ENCODE data around the gene PITPNB. TPM values are rescaled to one million over a fixed set of nuclear protein-coding genes. Genes with fewer than 3 reads are reported as not detected.

PITPNB gene
- total and polyA plus RNA-seq, 4 experiments from 2014 or later, result 68.8 to 88.4 (median 74.4) TPM

DNA sequence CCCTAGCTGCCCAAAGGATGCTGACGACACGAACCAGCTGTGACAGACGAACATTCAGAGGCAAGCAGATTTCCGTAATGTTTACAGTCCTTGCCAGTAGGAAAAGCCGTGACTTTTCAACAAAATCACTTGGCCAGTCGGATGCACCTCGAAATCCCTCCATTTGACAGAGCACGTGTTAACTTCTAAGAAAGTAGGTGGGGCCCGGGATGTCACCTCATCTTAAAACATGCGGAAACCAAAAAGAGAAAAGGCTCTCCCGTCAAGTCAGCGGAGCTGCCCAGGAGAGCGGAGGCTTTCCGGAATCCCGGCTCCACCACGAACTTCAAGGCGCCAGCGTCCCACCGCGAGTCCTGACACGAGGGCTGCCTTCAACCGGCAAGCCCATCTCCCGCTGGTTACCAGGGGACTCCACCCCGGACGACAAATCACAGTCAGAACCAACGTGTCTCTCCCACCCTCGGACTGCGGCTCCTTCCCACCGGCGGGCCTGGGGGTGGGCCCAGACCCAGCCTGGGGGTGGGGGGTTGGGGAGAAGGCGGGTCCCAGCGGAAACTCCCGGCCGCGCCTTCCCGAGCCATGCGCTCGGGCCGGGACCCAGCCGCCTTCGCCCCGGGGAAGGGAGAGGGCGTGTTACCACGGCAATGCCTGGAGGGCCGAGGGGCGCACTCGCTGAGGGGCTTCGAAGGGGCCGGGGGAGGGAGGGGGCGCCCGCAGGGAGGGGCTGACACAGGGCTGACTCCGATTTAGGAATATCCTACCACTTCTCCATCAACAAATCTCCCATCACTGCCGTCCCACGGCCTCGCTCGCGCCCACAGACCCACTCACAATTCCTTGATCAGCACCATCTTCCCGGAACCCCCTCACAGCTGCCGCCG, 475 bp downstream of the PITPNB start:
- Mint-ChIP-seq H3K4me3 (peak overlapping the region; percentile 99 to 100 (median 100)), H3K9me3 (peaks cover 0 to 6% (median 0%) of the 10 kb centered on the region in 8 donors), H3K4me1 (peaks cover 49 to 85% (median 71%) of the 10 kb centered on the region in 4 donors), H3K36me3 (peaks cover 12 to 38% of the 10 kb centered on the region in 2 donors), H3K27me3 (no peaks in the 10 kb centered on the region), H3K27ac (peak overlapping the region; percentile 99 to 100 (median 99))
- Histone ChIP-seq H3K36me3 (ENCODE audit: insufficient read depth, low read length) (no peaks in the 10 kb centered on the region), H3K4me3 (ENCODE audit: low read length in 2 of 2) (peak overlapping the region; percentile 32 to 94), H3K4me1 (ENCODE audit: insufficient read depth, low read length) (peaks cover 60% of the 10 kb centered on the region), H3K27ac (ENCODE audit: low read depth, low read length) (peak overlapping the region; percentile 98), H3K27me3 (ENCODE audit: insufficient read depth, low read length) (no peaks in the 10 kb centered on the region), H3K9me3 (ENCODE audit: control insufficient read depth in 1 of 2, low read length in 2 of 2) (no peaks in the 10 kb centered on the region)
- ChIA-PET POLR2A (ENCODE audit: partially characterized antibody) (interaction anchor here (0.6 to 1.8 kb wide), 15 partner anchors 9 to 1247 kb away, joined by 3 to 8 read pairs (median 4); partner anchors contain the start of genes MN1 and XBP1), CTCF (ENCODE audit: partially characterized antibody) (interaction anchor here (0.9 to 2.5 kb wide), 3 partner anchors 31 to 37 kb away, joined by 3 to 16 read pairs (median 4); no protein-coding TSS in a partner anchor)
- peak; percentile 32 to 71 (median 46) for DNase-seq
- intact Hi-C loops (cut with micrococcal nuclease), result loop anchor here (1.0 to 10.0 kb wide), 6 partner anchors 32 to 1466 kb away; partner anchors contain the start of genes AP1B1, EWSR1 and ZNRF3

DNA sequence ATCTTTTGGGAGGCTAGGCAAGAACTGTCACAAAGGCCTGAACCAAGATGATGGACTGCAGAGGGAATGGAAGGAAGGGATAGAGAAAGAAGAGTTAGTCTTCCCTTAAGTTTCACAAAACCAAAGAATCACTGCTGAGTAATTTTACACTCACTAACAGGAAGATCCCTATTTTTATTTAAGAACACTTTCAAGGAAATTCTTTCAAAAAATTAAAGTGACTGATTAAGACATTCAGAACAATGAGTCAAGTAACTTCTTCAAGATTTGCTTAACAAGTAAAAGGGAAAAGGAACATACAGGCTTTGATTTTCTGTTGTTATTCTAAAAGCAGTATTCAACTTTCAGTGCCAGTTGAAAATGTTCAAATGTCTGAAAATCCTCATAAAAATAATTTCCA, 3.1 kb downstream of the PITPNB start:
- Mint-ChIP-seq H3K4me1 (peaks cover 56 to 85% (median 67%) of the 10 kb centered on the region in 4 donors), H3K4me3 (peak overlapping the region in 5 of 8 donors; percentile 0 to 47 (median 35)), H3K27ac (peak overlapping the region in 3 of 7 donors; percentile 32 to 69 (median 45)), H3K27me3 (no peaks in the 10 kb centered on the region), H3K9me3 (peaks cover 0 to 6% (median 0%) of the 10 kb centered on the region in 8 donors), H3K36me3 (peaks cover 8 to 38% of the 10 kb centered on the region in 2 donors)
- ChIA-PET CTCF (ENCODE audit: partially characterized antibody) (interaction anchor here (1.8 kb wide), 1 partner anchor 29 kb away, joined by 6 read pairs; no protein-coding TSS in a partner anchor), POLR2A (ENCODE audit: partially characterized antibody) (no interaction called here)
- intact Hi-C loops (cut with micrococcal nuclease), result loop anchor here (10.0 kb wide), 2 partner anchors 899 to 1469 kb away; partner anchors contain the start of gene AP1B1
- H3K4me1 ChIP-seq (ENCODE audit: insufficient read depth, low read length), result peaks cover 63% of the 10 kb centered on the region
- H3K9me3 ChIP-seq (ENCODE audit: control insufficient read depth in 1 of 2, low read length in 2 of 2), result no peaks in the 10 kb centered on the region
- no peak overlapping the region for H3K4me3 ChIP-seq (ENCODE audit: low read length in 2 of 2)
- no peak for DNase-seq
- H3K27me3 ChIP-seq (ENCODE audit: insufficient read depth, low read length), result no peaks in the 10 kb centered on the region
- no peak overlapping the region for H3K27ac ChIP-seq (ENCODE audit: low read depth, low read length)
- no peaks in the 10 kb centered on the region for H3K36me3 ChIP-seq (ENCODE audit: insufficient read depth, low read length)

DNA sequence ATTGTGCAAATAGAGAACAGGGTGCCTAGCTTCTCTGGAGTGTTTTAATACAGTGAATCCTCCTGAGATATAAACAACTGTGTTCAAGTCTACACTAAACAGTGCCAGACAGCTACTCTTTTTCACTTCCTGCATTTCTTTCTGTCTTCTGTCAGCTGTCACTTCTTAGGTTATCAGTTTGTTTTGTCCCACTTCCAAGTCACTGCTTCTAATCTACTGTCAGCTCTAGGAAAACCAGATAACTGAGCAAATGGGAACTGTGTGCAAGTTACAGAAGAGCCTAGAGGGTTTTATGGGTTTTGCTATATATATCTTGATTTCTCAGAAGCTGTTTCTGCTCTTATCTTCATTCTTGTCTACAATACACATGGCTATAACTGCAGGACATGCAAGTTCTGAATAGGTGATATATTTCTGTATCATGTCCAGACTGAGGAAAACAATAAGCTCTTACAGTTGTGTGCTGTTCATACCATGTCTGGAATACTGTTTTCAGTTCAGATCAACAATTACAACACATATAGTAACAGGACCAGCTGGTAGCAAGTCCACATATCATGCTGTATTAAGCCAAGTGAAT, 5.8 kb downstream of the PITPNB start:
- H3K4me1 Mint-ChIP-seq, result peaks cover 47 to 67% (median 54%) of the 10 kb centered on the region in 4 donors
- H3K27ac ChIP-seq (ENCODE audit: low read depth, low read length), result no peak overlapping the region
- intact Hi-C loops (cut with micrococcal nuclease), result loop anchor here (10.0 kb wide), 2 partner anchors 902 to 1472 kb away; partner anchors contain the start of gene AP1B1
- H3K27ac Mint-ChIP-seq, result peak overlapping the region in 1 of 7 donors; percentile 43
- H3K4me3 ChIP-seq (ENCODE audit: low read length in 2 of 2), result no peak overlapping the region
- H3K36me3 ChIP-seq (ENCODE audit: insufficient read depth, low read length), result peaks cover 9% of the 10 kb centered on the region
- H3K9me3 ChIP-seq (ENCODE audit: control insufficient read depth in 1 of 2, low read length in 2 of 2), result no peaks in the 10 kb centered on the region
- no peaks in the 10 kb centered on the region for H3K27me3 Mint-ChIP-seq
- peaks cover 25 to 49% of the 10 kb centered on the region in 2 donors for H3K36me3 Mint-ChIP-seq
- no peaks in the 10 kb centered on the region for H3K27me3 ChIP-seq (ENCODE audit: insufficient read depth, low read length)
- ChIA-PET POLR2A (ENCODE audit: partially characterized antibody) (interaction anchor here (0.7 kb wide), 1 partner anchor 32 kb away, joined by 3 read pairs; no protein-coding TSS in a partner anchor), CTCF (ENCODE audit: partially characterized antibody) (interaction anchor here (2.3 kb wide), 1 partner anchor 26 kb away, joined by 11 read pairs; no protein-coding TSS in a partner anchor)
- no peak overlapping the region for H3K4me3 Mint-ChIP-seq
- H3K4me1 ChIP-seq (ENCODE audit: insufficient read depth, low read length), result peaks cover 48% of the 10 kb centered on the region
- no peak for DNase-seq
- no peaks in the 10 kb centered on the region for H3K9me3 Mint-ChIP-seq

DNA sequence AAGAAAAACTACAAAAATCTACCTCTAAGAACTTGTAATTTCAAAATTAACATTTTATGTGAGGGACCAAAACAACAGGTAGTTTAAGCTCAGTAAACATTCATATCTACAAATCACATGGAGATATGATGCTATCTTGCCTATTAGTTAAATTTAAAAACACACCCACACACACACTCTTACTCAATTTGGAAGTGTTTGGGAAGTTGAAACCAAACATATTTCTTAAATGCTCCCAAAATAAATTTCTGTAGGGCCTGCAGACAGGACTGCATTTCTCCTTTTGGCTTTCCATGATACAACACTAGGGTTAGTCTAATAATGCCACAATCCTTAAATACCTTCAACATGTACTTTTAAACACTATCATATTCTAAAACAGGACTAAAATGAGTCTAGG, 7.0 kb downstream of the PITPNB start:
- POLR2A ChIA-PET (ENCODE audit: partially characterized antibody), result no interaction called here
- intact Hi-C loops (cut with micrococcal nuclease), result loop anchor here (10.0 kb wide), 2 partner anchors 903 to 1473 kb away; partner anchors contain the start of gene AP1B1
- CTCF ChIA-PET (ENCODE audit: partially characterized antibody), result interaction anchor here (2.3 kb wide), 1 partner anchor 25 kb away, joined by 11 read pairs; no protein-coding TSS in a partner anchor
- peaks cover 37% of the 10 kb centered on the region for H3K4me1 ChIP-seq (ENCODE audit: insufficient read depth, low read length)
- no peaks in the 10 kb centered on the region for H3K27me3 ChIP-seq (ENCODE audit: insufficient read depth, low read length)
- H3K27ac ChIP-seq (ENCODE audit: low read depth, low read length), result no peak overlapping the region
- peaks cover 15% of the 10 kb centered on the region for H3K36me3 ChIP-seq (ENCODE audit: insufficient read depth, low read length)
- no peak overlapping the region for H3K4me3 ChIP-seq (ENCODE audit: low read length in 2 of 2)
- Mint-ChIP-seq H3K4me1 (peaks cover 40 to 61% (median 48%) of the 10 kb centered on the region in 4 donors), H3K27ac (peak overlapping the region in 3 of 7 donors; percentile 18 to 60 (median 35)), H3K27me3 (no peaks in the 10 kb centered on the region), H3K36me3 (peaks cover 25 to 57% of the 10 kb centered on the region in 2 donors), H3K4me3 (peak overlapping the region in 1 of 8 donors; percentile 24), H3K9me3 (no peaks in the 10 kb centered on the region)
- no peak for DNase-seq
- H3K9me3 ChIP-seq (ENCODE audit: control insufficient read depth in 1 of 2, low read length in 2 of 2), result no peaks in the 10 kb centered on the region

DNA sequence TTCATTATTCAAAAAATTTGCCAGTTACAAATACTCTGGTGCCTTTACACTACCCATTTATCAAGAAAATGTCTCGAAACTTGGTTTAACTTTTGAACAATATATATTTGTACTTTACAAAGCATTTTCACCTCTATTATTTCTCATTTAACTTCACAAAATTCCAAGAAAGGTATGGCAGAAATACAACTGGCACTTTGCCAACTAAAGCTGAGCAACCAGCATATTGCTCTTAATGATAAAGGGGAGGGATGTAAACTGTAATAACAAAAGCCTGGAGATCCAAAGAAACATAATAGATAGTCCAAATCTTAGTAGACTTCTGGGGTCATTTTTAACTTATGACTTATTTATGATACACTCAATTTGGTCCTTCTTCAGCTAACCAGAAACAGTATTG, 7.7 kb downstream of the PITPNB start:
- DNase-seq, result no peak
- POLR2A ChIA-PET (ENCODE audit: partially characterized antibody), result no interaction called here
- intact Hi-C loops (cut with micrococcal nuclease), result loop anchor here (10.0 kb wide), 2 partner anchors 903 to 1473 kb away; partner anchors contain the start of gene AP1B1
- peaks cover 30 to 63% of the 10 kb centered on the region in 2 donors for H3K36me3 Mint-ChIP-seq
- H3K9me3 Mint-ChIP-seq, result no peaks in the 10 kb centered on the region
- CTCF ChIA-PET (ENCODE audit: partially characterized antibody), result interaction anchor here (2.3 kb wide), 1 partner anchor 24 kb away, joined by 11 read pairs; no protein-coding TSS in a partner anchor
- no peaks in the 10 kb centered on the region for H3K27me3 Mint-ChIP-seq
- Histone ChIP-seq H3K9me3 (ENCODE audit: control insufficient read depth in 1 of 2, low read length in 2 of 2) (no peaks in the 10 kb centered on the region), H3K4me3 (ENCODE audit: low read length in 2 of 2) (no peak overlapping the region), H3K36me3 (ENCODE audit: insufficient read depth, low read length) (peaks cover 20% of the 10 kb centered on the region), H3K4me1 (ENCODE audit: insufficient read depth, low read length) (peaks cover 32% of the 10 kb centered on the region), H3K27ac (ENCODE audit: low read depth, low read length) (no peak overlapping the region), H3K27me3 (ENCODE audit: insufficient read depth, low read length) (no peaks in the 10 kb centered on the region)
- H3K4me1 Mint-ChIP-seq, result peaks cover 39 to 56% (median 48%) of the 10 kb centered on the region in 4 donors
- H3K4me3 Mint-ChIP-seq, result no peak overlapping the region
- no peak overlapping the region for H3K27ac Mint-ChIP-seq

DNA sequence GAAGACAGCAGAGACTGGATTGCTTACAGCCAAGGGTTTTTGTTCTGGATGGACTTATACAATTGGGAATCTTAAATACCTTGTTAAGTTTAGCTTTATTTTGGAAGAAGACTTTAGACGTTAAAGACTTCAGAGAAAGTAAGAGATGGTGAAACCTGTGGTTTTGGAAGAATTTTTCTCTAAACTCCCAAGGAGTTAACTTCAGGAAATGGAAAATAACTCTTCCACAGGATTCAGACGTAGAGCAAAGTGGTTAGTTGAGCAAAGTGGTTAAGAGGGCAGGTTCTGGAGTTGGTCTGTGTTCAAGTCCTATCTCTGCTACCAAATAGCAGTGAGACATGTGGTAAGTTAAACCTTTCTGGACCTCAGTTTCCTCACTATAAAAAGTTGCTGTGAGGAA, 12.8 kb downstream of the PITPNB start:
- DNase-seq, result no peak
- Histone ChIP-seq H3K27me3 (ENCODE audit: insufficient read depth, low read length) (no peaks in the 10 kb centered on the region), H3K9me3 (ENCODE audit: control insufficient read depth in 1 of 2, low read length in 2 of 2) (no peaks in the 10 kb centered on the region), H3K4me1 (ENCODE audit: insufficient read depth, low read length) (peaks cover 16% of the 10 kb centered on the region), H3K27ac (ENCODE audit: low read depth, low read length) (no peak overlapping the region), H3K4me3 (ENCODE audit: low read length in 2 of 2) (no peak overlapping the region), H3K36me3 (ENCODE audit: insufficient read depth, low read length) (peaks cover 33% of the 10 kb centered on the region)
- intact Hi-C loops (cut with micrococcal nuclease), result no loop called here
- H3K36me3 Mint-ChIP-seq, result peaks cover 51 to 65% of the 10 kb centered on the region in 2 donors
- no peak overlapping the region for H3K4me3 Mint-ChIP-seq
- POLR2A ChIA-PET (ENCODE audit: partially characterized antibody), result interaction anchor here (1.1 kb wide), 1 partner anchor 12 kb away, joined by 3 read pairs; no protein-coding TSS in a partner anchor
- peaks cover 25 to 47% (median 33%) of the 10 kb centered on the region in 4 donors for H3K4me1 Mint-ChIP-seq
- CTCF ChIA-PET (ENCODE audit: partially characterized antibody), result no interaction called here
- H3K27ac Mint-ChIP-seq, result peak overlapping the region in 3 of 7 donors; percentile 1 to 49 (median 2)
- no peaks in the 10 kb centered on the region for H3K9me3 Mint-ChIP-seq
- H3K27me3 Mint-ChIP-seq, result no peaks in the 10 kb centered on the region
